Bone marrow (tissue), 2 donors: ENCODE data around the gene ZNF888.
"Not testable (repeated sequence)": the region's sequence is repeated elsewhere in the genome, so short reads cannot be mapped to it uniquely, and the experiment has no call there.

ENCODE experiments used
- DNase-seq, 2 donors: peaks; one replicate each; lab custom pipeline; 2025; lab: John Stamatoyannopoulos, UW

Gene ZNF888

GRCh38 chr19:52922841-52923777, at the start of gene ZNF888:
Gene ZNF888 (minus strand): TSS chr19:52923428. CDS start chr19:52917873, 5,555 bp downstream.
- DNase-seq = peak; percentile 76 to 86

- no peak for DNase-seq
Measured at GRCh38 chr19:52967772-52968171, 44.5 kb upstream of the ZNF888 start.

GRCh38 chr19:52963247-52963618, 40.0 kb upstream of the ZNF888 start:
- no peak for DNase-seq

GRCh38 chr19:52962394-52963246, 39.4 kb upstream of the ZNF888 start, which contains the start of gene ZNF816:
Gene ZNF816 (minus strand): TSS chr19:52962881. CDS start chr19:52956089, 6,792 bp downstream.
- peak; percentile 85 to 95 for DNase-seq

- no peak for DNase-seq
Measured at GRCh38 chr19:52961981-52962380, 38.8 kb upstream of the ZNF888 start.

- DNase-seq = no peak
Measured at GRCh38 chr19:52959613-52960295, 36.5 kb upstream of the ZNF888 start.

- no peak for DNase-seq
Measured at GRCh38 chr19:52957591-52957990, 34.4 kb upstream of the ZNF888 start.

- no peak for DNase-seq
Measured at GRCh38 chr19:52956917-52957316, 33.7 kb upstream of the ZNF888 start.

GRCh38 chr19:52949422-52949821, 26.2 kb upstream of the ZNF888 start:
- DNase-seq = no peak

- DNase-seq = no peak
Measured at GRCh38 chr19:52948025-52948770, 25.0 kb upstream of the ZNF888 start.

- DNase-seq = no peak
Measured at GRCh38 chr19:52946322-52947310, 23.4 kb upstream of the ZNF888 start.

GRCh38 chr19:52945652-52946321, 22.6 kb upstream of the ZNF888 start:
- no peak for DNase-seq

GRCh38 chr19:52944703-52945493, 21.7 kb upstream of the ZNF888 start:
- not testable (repeated sequence) for DNase-seq

GRCh38 chr19:52943884-52944643, 20.8 kb upstream of the ZNF888 start:
- DNase-seq = no peak

- DNase-seq = no peak
Measured at GRCh38 chr19:52943134-52943883, 20.1 kb upstream of the ZNF888 start.

- DNase-seq = peak; percentile 87 to 94
Measured at GRCh38 chr19:52942386-52943133, 19.3 kb upstream of the ZNF888 start.
